H9 (cell line): ENCODE measurements around the gene NFE2. TPM values are rescaled to one million over a fixed set of nuclear protein-coding genes. Genes with fewer than 3 reads are reported as not detected.
A peak's percentile ranks its signal among the peaks of the same experiment; 100 is the strongest.
"Not testable (repeated sequence)": the region's sequence is repeated elsewhere in the genome, so short reads cannot be mapped to it uniquely, and the experiment has no call there.

Experiments
- DNase-seq: peaks from one replicate; pipeline ENCODE4 v3.0.0-alpha.2; 2017
- H2AFZ ChIP-seq: one replicate; pipeline ENCODE4 v1.6.1; 2013; ENCODE audit warnings: mild to moderate bottlenecking, low read length, control low read depth, moderate library complexity
- H2AK5ac ChIP-seq: 2 replicates; pipeline ENCODE4 v1.6.1; 2013; ENCODE audit warnings: low read length, control low read depth, mixed read lengths; ENCODE audit not compliant: insufficient read length
- H2BK120ac ChIP-seq: one replicate; pipeline ENCODE4 v1.6.1; 2013; ENCODE audit warnings: low read depth, mild to moderate bottlenecking, low read length, control low read depth, inconsistent platforms; ENCODE audit not compliant: poor library complexity, severe bottlenecking
- H2BK12ac ChIP-seq: 2 replicates; pipeline ENCODE4 v1.6.1; 2013; ENCODE audit warnings: low read length, control low read depth, mixed read lengths, low read depth; ENCODE audit not compliant: insufficient read length
- H2BK15ac ChIP-seq: 2 replicates; pipeline ENCODE4 v1.6.1; 2013; ENCODE audit warnings: low read depth, low read length, control low read depth
- H2BK20ac ChIP-seq: one replicate; pipeline ENCODE4 v1.6.1; 2013; ENCODE audit warnings: low read depth, mild to moderate bottlenecking, low read length, control low read depth, inconsistent platforms; ENCODE audit not compliant: poor library complexity, severe bottlenecking
- H2BK5ac ChIP-seq: 2 replicates; pipeline ENCODE4 v1.6.1; 2013; ENCODE audit warnings: low read length, control low read depth, mixed read lengths; ENCODE audit not compliant: insufficient read length
- H3K14ac ChIP-seq: 2 replicates; pipeline ENCODE4 v1.6.1; 2013; ENCODE audit warnings: low read length, control low read depth; ENCODE audit not compliant: insufficient read depth
- H3K18ac ChIP-seq: 2 replicates; pipeline ENCODE4 v1.6.1; 2013; ENCODE audit warnings: low read depth, mild to moderate bottlenecking, mixed read lengths, low read length, control low read depth; ENCODE audit not compliant: insufficient read length
- H3K23ac ChIP-seq: 2 replicates; pipeline ENCODE4 v1.6.1; 2013; ENCODE audit warnings: low read length, control low read depth, mixed read lengths, low read depth; ENCODE audit not compliant: insufficient read length
- H3K23me2 ChIP-seq: 2 replicates; pipeline ENCODE4 v1.6.1; 2013; ENCODE audit warnings: low read depth, mild to moderate bottlenecking, mixed read lengths, low read length, control low read depth; ENCODE audit not compliant: insufficient read length, poor library complexity, severe bottlenecking
- H3K27ac ChIP-seq: 2 replicates; pipeline ENCODE4 v1.5.1; 2013; ENCODE audit warnings: low read length, control low read depth, mixed read lengths, low read depth; ENCODE audit not compliant: insufficient read length
- H3K27me3 ChIP-seq: 2 replicates; pipeline ENCODE4 v1.6.1; 2013; ENCODE audit warnings: low read length, control low read depth, inconsistent platforms; ENCODE audit not compliant: insufficient read depth
- H3K4ac ChIP-seq: 2 replicates; pipeline ENCODE4 v1.6.1; 2013; ENCODE audit warnings: low read depth, mild to moderate bottlenecking, control low read depth, inconsistent platforms, low read length, moderate library complexity
- H3K4me1 ChIP-seq: 2 replicates; pipeline ENCODE4 v1.6.1; 2013; ENCODE audit warnings: low read length, control low read depth, inconsistent platforms; ENCODE audit not compliant: insufficient read depth
- H3K4me2 ChIP-seq: 2 replicates; pipeline ENCODE4 v1.6.1; 2013; ENCODE audit warnings: low read length, control low read depth, mixed read lengths; ENCODE audit not compliant: insufficient read length, insufficient read depth
- H3K56ac ChIP-seq: 2 replicates; pipeline ENCODE4 v1.6.1; 2013; ENCODE audit warnings: low read depth, mild to moderate bottlenecking, mixed read lengths, low read length, control low read depth; ENCODE audit not compliant: insufficient read length
- H3K79me1 ChIP-seq: 2 replicates; pipeline ENCODE4 v1.6.1; 2013; ENCODE audit warnings: low read depth, mild to moderate bottlenecking, moderate library complexity, low read length, control low read depth, inconsistent platforms; ENCODE audit not compliant: insufficient read depth, poor library complexity, severe bottlenecking
- H3K79me2 ChIP-seq: 2 replicates; pipeline ENCODE4 v1.6.1; 2013; ENCODE audit warnings: low read length, control low read depth, inconsistent platforms; ENCODE audit not compliant: insufficient read depth
- H3K9ac ChIP-seq: 2 replicates; pipeline ENCODE4 v1.6.1; 2013; ENCODE audit warnings: low read length, control low read depth, mixed read lengths; ENCODE audit not compliant: insufficient read length; ENCODE audit errors: extremely low read depth
- H3K9me3 ChIP-seq: one replicate; pipeline ENCODE4 v1.6.1; 2013; ENCODE audit warnings: low read depth, low read length, inconsistent platforms; ENCODE audit not compliant: control insufficient read depth
- H3T11ph ChIP-seq: one replicate; pipeline ENCODE4 v1.6.1; 2013; ENCODE audit warnings: mild to moderate bottlenecking, low read length, control low read depth, inconsistent platforms
- H4K20me1 ChIP-seq: one replicate; pipeline ENCODE4 v1.6.1; 2013; ENCODE audit not compliant: control insufficient read depth, insufficient read length, insufficient read depth
- H4K5ac ChIP-seq: 2 replicates; pipeline ENCODE4 v1.6.1; 2013; ENCODE audit warnings: low read depth, mild to moderate bottlenecking, mixed read lengths, low read length, control low read depth; ENCODE audit not compliant: insufficient read length
- H4K8ac ChIP-seq: replicated peaks from 2 replicates; pipeline ENCODE4 v1.6.1; 2013; ENCODE audit warnings: low read length, control low read depth, mixed read lengths, low read depth; ENCODE audit not compliant: insufficient read length
- H4K91ac ChIP-seq: 2 replicates; pipeline ENCODE4 v1.6.1; 2013; ENCODE audit warnings: low read depth, mild to moderate bottlenecking, moderate library complexity, mixed read lengths, low read length, control low read depth; ENCODE audit not compliant: insufficient read length
- H3K27ac Mint-ChIP-seq, 3 experiments: 2 replicates in 2 of 3; 3 replicates in 1 of 3; pipeline ENCODE4 v1.8.0; 2020 to 2021; ENCODE audit warnings: mixed read lengths in 3 of 3, mild to moderate bottlenecking in 1 of 3, moderate library complexity in 1 of 3
- H3K27me3 Mint-ChIP-seq: 2 replicates; pipeline ENCODE4 v1.8.0; 2021; ENCODE audit warnings: low read depth, mild to moderate bottlenecking, moderate library complexity, mixed read lengths
- H3K36me3 Mint-ChIP-seq, 3 experiments: 2 replicates in 2 of 3; 3 replicates in 1 of 3; pipeline ENCODE4 v1.8.0; 2020 to 2021; ENCODE audit warnings: low read depth in 3 of 3, mixed read lengths in 3 of 3; ENCODE audit not compliant: insufficient read depth in 1 of 3
- H3K4me1 Mint-ChIP-seq, 2 experiments: 2 replicates each; pipeline ENCODE4 v1.8.0; 2020; ENCODE audit warnings: mixed read lengths in 2 of 2
- H3K4me3 Mint-ChIP-seq, 2 experiments: 2 replicates in 1 of 2; 3 replicates in 1 of 2; pipeline ENCODE4 v1.8.0; 2020 to 2021; ENCODE audit warnings: mild to moderate bottlenecking in 2 of 2, mixed read lengths in 2 of 2, moderate library complexity in 1 of 2
- H3K9me3 Mint-ChIP-seq, 2 experiments: 2 replicates in 1 of 2; 3 replicates in 1 of 2; pipeline ENCODE4 v1.8.0; 2020; ENCODE audit warnings: mild to moderate bottlenecking in 2 of 2, mixed read lengths in 2 of 2, moderate library complexity in 1 of 2
- CTCF ChIP-seq: fragments of 200-600 bp; sonication (generic); conservative IDR thresholded peaks from 3 replicates; pipeline ENCODE4 v1.8.0; 2021; ENCODE audit warnings: antibody characterized with exemption, mild to moderate bottlenecking
- WGBS: extraction: QIAGEN DNeasy Blood & Tissue Kit; methylation state at CpG from one replicate; pipeline ENCODE4 v1.1.7; 2013; ENCODE audit warnings: missing lambda C conversion rate, low lambda C conversion rate, mixed read lengths; ENCODE audit not compliant: insufficient read length; ENCODE audit errors: extremely low coverage; 5-methylcytosine and 5-hydroxymethylcytosine counted together
- total RNA-seq: library from RNA; stranded (reverse); gene quantifications from 2 replicates; pipeline ENCODE4 v1.2.1, GENCODE V29; 2021

NFE2 gene
- total RNA-seq, 1 experiment from 2014 or later = 1.2 TPM

- H3K27ac ChIP-seq = no peak overlapping the region
- H3K79me1 ChIP-seq = no peaks in the 10 kb centered on the region
- H3K9me3 Mint-ChIP-seq = no peaks in the 10 kb centered on the region
- H3K27ac Mint-ChIP-seq = peak overlapping the region in 2 of 3 experiments; percentile 75 to 77; a peak in 6 of 7 replicates
- DNase-seq = no peak
- no peak overlapping the region for H2AFZ ChIP-seq
- H3K4me3 Mint-ChIP-seq = no peak overlapping the region
- H4K8ac ChIP-seq = no peak overlapping the region
- H3K4me1 ChIP-seq = no peaks in the 10 kb centered on the region
- no peak overlapping the region for H3T11ph ChIP-seq
- H3K27me3 Mint-ChIP-seq = peaks cover 3% of the 10 kb centered on the region; the same call in 1 of the 2 replicates
- peaks cover 33 to 48% of the 10 kb centered on the region in 2 experiments for H3K4me1 Mint-ChIP-seq
- H3K79me2 ChIP-seq = peaks cover 12% of the 10 kb centered on the region; the same call in 1 of the 2 replicates
- no peak overlapping the region for H3K4ac ChIP-seq
- H4K91ac ChIP-seq = no peak overlapping the region
- H3K36me3 Mint-ChIP-seq = peaks cover 0 to 26% (median 0%) of the 10 kb centered on the region in 3 experiments; a peak in 5 of 7 replicates
- no peak overlapping the region for H2BK5ac ChIP-seq
- no peak overlapping the region for H2AK5ac ChIP-seq
- H3K23me2 ChIP-seq = peaks cover 4% of the 10 kb centered on the region
- H3K27me3 ChIP-seq = no peaks in the 10 kb centered on the region
- no peak overlapping the region for H4K5ac ChIP-seq
- H3K23ac ChIP-seq = no peak overlapping the region
- peak overlapping the region; percentile 18 for H3K9ac ChIP-seq
- no CpG with 5 or more reads among the region's 11 CpGs for WGBS
- no peak overlapping the region for H2BK12ac ChIP-seq
- H3K4me2 ChIP-seq = peak overlapping the region; percentile 67
- no peak for TF ChIP-seq CTCF
- no peak overlapping the region for H3K14ac ChIP-seq
- H2BK15ac ChIP-seq = no peak overlapping the region
- H2BK20ac ChIP-seq = no peak overlapping the region
- no peaks in the 10 kb centered on the region for H3K9me3 ChIP-seq
- no peak overlapping the region for H3K18ac ChIP-seq
- H4K20me1 ChIP-seq = no peaks in the 10 kb centered on the region
- H3K56ac ChIP-seq = no peak overlapping the region
- H2BK120ac ChIP-seq = no peak overlapping the region
These were observed 17.7 kb downstream of the NFE2 start for GRCh38 chr12:54282949-54283593.

- Histone ChIP-seq H3K27ac (peak overlapping the region; percentile 92), H3K79me2 (peaks cover 16% of the 10 kb centered on the region; the same call in 1 of the 2 replicates), H3K4me2 (peak overlapping the region; percentile 67), H3K9ac (peak overlapping the region; percentile 99)
- H4K8ac ChIP-seq, H3K9me3 Mint-ChIP-seq, H4K91ac ChIP-seq, H2BK120ac ChIP-seq, H3K4me3 Mint-ChIP-seq, H3T11ph ChIP-seq, H2BK15ac ChIP-seq, H3K4ac ChIP-seq, H3K27me3 Mint-ChIP-seq, H3K23me2 ChIP-seq, H3K18ac ChIP-seq, H2AK5ac ChIP-seq, H2AFZ ChIP-seq, H2BK12ac ChIP-seq, H3K56ac ChIP-seq, DNase-seq, H3K27ac Mint-ChIP-seq, H3K23ac ChIP-seq, H3K9me3 ChIP-seq, H4K20me1 ChIP-seq, H2BK5ac ChIP-seq, H3K4me1 ChIP-seq, H3K79me1 ChIP-seq, H3K27me3 ChIP-seq, H2BK20ac ChIP-seq, H3K14ac ChIP-seq, H4K5ac ChIP-seq: not testable (repeated sequence)
- Mint-ChIP-seq H3K4me1 (peaks cover 39 to 57% of the 10 kb centered on the region in 2 experiments), H3K36me3 (peaks cover 0 to 31% (median 1%) of the 10 kb centered on the region in 3 experiments)
- WGBS = no CpG with 5 or more reads among the region's 4 CpGs
These were observed 19.1 kb downstream of the NFE2 start for GRCh38 chr12:54281694-54282093.
